ENCODE results near the gene C8A. TPM values are rescaled to one million over a fixed set of nuclear protein-coding genes. Genes with fewer than 3 reads are reported as not detected.

C8A gene
- total RNA-seq, 1 experiment from 2014 or later = not detected

DNA sequence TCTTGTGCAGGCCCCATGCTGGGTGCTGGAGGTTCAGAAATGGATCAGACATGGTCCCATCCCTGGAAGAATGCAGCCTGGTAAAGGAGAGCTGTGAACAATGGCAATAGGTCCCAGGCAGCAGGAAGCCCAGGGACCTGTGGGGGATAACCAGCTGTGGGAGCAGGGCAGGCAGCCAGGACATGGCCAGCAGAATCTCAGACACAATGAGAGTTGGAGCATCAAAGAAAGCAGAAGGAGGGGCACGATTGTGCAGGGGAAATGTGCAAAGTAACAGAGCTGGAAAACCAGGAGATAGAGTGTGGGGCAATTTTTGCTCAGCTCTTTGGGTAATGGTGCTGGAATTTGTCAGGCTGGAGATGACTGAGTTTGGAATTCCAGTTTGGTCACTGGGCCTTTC, 66.9 kb downstream of the C8A start:
- Histone ChIP-seq H4K5ac (ENCODE audit: insufficient read length, low read depth, low read length) (no peak overlapping the region), H4K8ac (replicated peaks; ENCODE audit: insufficient read length, low read depth, low read length) (no peak overlapping the region), H3K4me2 (ENCODE audit: insufficient read depth, insufficient read length, low read length) (no peak overlapping the region), H2BK20ac (ENCODE audit: low read depth, low read length, poor library complexity, severe bottlenecking) (no peak overlapping the region), H3T11ph (ENCODE audit: low read length) (no peak overlapping the region), H3K23me2 (ENCODE audit: insufficient read length, low read depth, low read length, poor library complexity, severe bottlenecking) (no peaks in the 10 kb centered on the region), H2AK5ac (ENCODE audit: insufficient read length, low read length) (no peak overlapping the region), H3K79me2 (ENCODE audit: insufficient read depth, low read length) (no peaks in the 10 kb centered on the region), H3K9me3 (ENCODE audit: control insufficient read depth, low read depth, low read length) (no peaks in the 10 kb centered on the region), H2BK5ac (ENCODE audit: insufficient read length, low read length) (no peak overlapping the region), H3K18ac (ENCODE audit: insufficient read length, low read depth, low read length) (no peak overlapping the region), H4K91ac (ENCODE audit: insufficient read length, low read depth, low read length) (no peak overlapping the region), H3K9ac (ENCODE audit: extremely low read depth, insufficient read length, low read length) (no peak overlapping the region), H3K4me1 (ENCODE audit: insufficient read depth, low read length) (no peaks in the 10 kb centered on the region), H3K79me1 (ENCODE audit: insufficient read depth, low read depth, low read length, poor library complexity, severe bottlenecking) (no peaks in the 10 kb centered on the region), H3K56ac (ENCODE audit: insufficient read length, low read depth, low read length) (no peak overlapping the region), H2BK12ac (ENCODE audit: insufficient read length, low read depth, low read length) (no peak overlapping the region), H3K4ac (ENCODE audit: low read depth, low read length) (no peak overlapping the region), H4K20me1 (ENCODE audit: control insufficient read depth, insufficient read depth, insufficient read length) (no peaks in the 10 kb centered on the region), H3K23ac (ENCODE audit: insufficient read length, low read depth, low read length) (no peak overlapping the region), H2BK120ac (ENCODE audit: low read depth, low read length, poor library complexity, severe bottlenecking) (no peak overlapping the region), H3K27ac (ENCODE audit: insufficient read length, low read depth, low read length) (no peak overlapping the region), H3K27me3 (ENCODE audit: insufficient read depth, low read length) (no peaks in the 10 kb centered on the region; the same call in 1 of the 2 replicates), H2AFZ (ENCODE audit: low read length) (no peak overlapping the region), H2BK15ac (ENCODE audit: low read depth, low read length) (no peak overlapping the region), H3K14ac (ENCODE audit: insufficient read depth, low read length) (no peak overlapping the region)
- TF ChIP-seq, protein P1, sequence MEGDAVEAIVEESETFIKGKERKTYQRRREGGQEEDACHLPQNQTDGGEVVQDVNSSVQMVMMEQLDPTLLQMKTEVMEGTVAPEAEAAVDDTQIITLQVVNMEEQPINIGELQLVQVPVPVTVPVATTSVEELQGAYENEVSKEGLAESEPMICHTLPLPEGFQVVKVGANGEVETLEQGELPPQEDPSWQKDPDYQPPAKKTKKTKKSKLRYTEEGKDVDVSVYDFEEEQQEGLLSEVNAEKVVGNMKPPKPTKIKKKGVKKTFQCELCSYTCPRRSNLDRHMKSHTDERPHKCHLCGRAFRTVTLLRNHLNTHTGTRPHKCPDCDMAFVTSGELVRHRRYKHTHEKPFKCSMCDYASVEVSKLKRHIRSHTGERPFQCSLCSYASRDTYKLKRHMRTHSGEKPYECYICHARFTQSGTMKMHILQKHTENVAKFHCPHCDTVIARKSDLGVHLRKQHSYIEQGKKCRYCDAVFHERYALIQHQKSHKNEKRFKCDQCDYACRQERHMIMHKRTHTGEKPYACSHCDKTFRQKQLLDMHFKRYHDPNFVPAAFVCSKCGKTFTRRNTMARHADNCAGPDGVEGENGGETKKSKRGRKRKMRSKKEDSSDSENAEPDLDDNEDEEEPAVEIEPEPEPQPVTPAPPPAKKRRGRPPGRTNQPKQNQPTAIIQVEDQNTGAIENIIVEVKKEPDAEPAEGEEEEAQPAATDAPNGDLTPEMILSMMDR (conservative IDR thresholded peaks at IDR 0.05) = no peak
- WGBS (ENCODE audit: extremely low coverage, insufficient read length, low lambda C conversion rate) = no CpG with 5 or more reads among the region's 1 CpG
- peaks cover 30 to 33% of the 10 kb centered on the region in 2 experiments for H3K4me1 Mint-ChIP-seq
- no peak overlapping the region for H3K4me3 Mint-ChIP-seq
- no peaks in the 10 kb centered on the region; the same call in 1 of the 2 replicates for H3K27me3 Mint-ChIP-seq (ENCODE audit: low read depth)
- no peaks in the 10 kb centered on the region for H3K36me3 Mint-ChIP-seq (ENCODE audit: insufficient read depth in 1 of 3, low read depth in 3 of 3)
- H3K9me3 Mint-ChIP-seq = no peaks in the 10 kb centered on the region; a peak in 1 of 5 replicates
- H3K27ac Mint-ChIP-seq = peak overlapping the region in 2 of 3 experiments; percentile 50 to 53; a peak in 2 of 7 replicates
- no peak for DNase-seq

Data from H9 (cell line).